Activated B cell treated with CpG ODN at 0.5 μM for 24 hours (primary cell): Measurements from ENCODE around the gene FAXDC2. TPM values are rescaled to one million over a fixed set of nuclear protein-coding genes. Genes with fewer than 3 reads are reported as not detected.

Experiments
- ATAC-seq: fragments of 200-7000 bp; cut with Tn5 transposase; one replicate; pipeline ENCODE4 v1.10.0; 2021; ENCODE audit warnings: low read depth, mild to moderate bottlenecking, moderate library complexity
- CTCF ChIA-PET: fragments of 350-600 bp; sonication (Branson Sonifier 250); formaldehyde crosslinking; loops from one replicate; lab custom pipeline; 2021; ENCODE audit warnings: antibody characterized with exemption; lab: Charles Lee
- POLR2A ChIA-PET: fragments of 350-600 bp; sonication (Branson Sonifier 250); formaldehyde crosslinking; loops from one replicate; lab custom pipeline; 2021; ENCODE audit warnings: antibody characterized with exemption; lab: Charles Lee
- DNase-seq: peaks from one replicate; pipeline ENCODE4 v3.0.0; 2022
- H3K27ac Mint-ChIP-seq: one replicate; pipeline ENCODE4 v1.8.0; 2020; ENCODE audit warnings: mixed read lengths
- H3K27me3 Mint-ChIP-seq: one replicate; pipeline ENCODE4 v1.8.0; 2021; ENCODE audit warnings: mixed read lengths
- H3K36me3 Mint-ChIP-seq: one replicate; pipeline ENCODE4 v1.8.0; 2021; ENCODE audit warnings: low read depth, mixed read lengths
- H3K4me1 Mint-ChIP-seq: one replicate; pipeline ENCODE4 v1.8.0; 2021; ENCODE audit warnings: mixed read lengths
- H3K4me3 Mint-ChIP-seq: one replicate; pipeline ENCODE4 v1.8.0; 2020; ENCODE audit warnings: mild to moderate bottlenecking, mixed read lengths
- H3K9me3 Mint-ChIP-seq: one replicate; pipeline ENCODE4 v1.8.0; 2020; ENCODE audit warnings: mixed read lengths
- intact Hi-C: fragments of 100-400 bp; cut with micrococcal nuclease; formaldehyde crosslinking; loops from one replicate; pipeline ENCODE4 v1.15.1; 2024
- total RNA-seq: library from RNA; stranded (reverse); gene quantifications from 2 replicates; pipeline ENCODE4 v1.2.3, GENCODE V29; 2022
- TF ChIP-seq, protein P1 (sequence below): fragments of 200-600 bp; IDR thresholded peaks from one replicate; pipeline ENCODE4 v1.8.0; 2022; ENCODE audit warnings: antibody characterized with exemption, mild to moderate bottlenecking

The FAXDC2 gene
- total RNA-seq, 1 donor from 2014 or later = not detected

DNA sequence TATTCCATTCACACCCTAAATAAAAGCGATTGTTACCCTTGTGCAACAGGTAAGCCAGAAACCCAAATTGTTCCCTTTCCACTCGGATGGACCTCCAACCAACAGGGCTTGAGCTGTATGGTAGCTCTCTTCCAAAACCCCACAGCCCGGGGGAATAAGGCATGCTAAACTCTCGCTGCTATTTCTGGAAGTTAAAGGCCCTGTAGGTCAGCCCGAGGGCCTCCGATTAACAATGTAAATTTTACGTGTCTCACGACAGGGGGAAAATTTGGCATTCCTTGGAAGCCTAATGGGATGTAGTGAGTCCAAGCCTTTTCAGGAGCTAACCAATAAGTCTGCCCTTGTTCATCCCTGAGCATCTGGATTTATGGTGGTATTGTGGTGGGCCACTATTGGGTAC, 34.0 kb upstream of the FAXDC2 start:
- peaks cover 31% of the 10 kb centered on the region for H3K9me3 Mint-ChIP-seq
- H3K4me3 Mint-ChIP-seq = no peak overlapping the region
- no peak for ATAC-seq
- TF ChIP-seq, protein P1, sequence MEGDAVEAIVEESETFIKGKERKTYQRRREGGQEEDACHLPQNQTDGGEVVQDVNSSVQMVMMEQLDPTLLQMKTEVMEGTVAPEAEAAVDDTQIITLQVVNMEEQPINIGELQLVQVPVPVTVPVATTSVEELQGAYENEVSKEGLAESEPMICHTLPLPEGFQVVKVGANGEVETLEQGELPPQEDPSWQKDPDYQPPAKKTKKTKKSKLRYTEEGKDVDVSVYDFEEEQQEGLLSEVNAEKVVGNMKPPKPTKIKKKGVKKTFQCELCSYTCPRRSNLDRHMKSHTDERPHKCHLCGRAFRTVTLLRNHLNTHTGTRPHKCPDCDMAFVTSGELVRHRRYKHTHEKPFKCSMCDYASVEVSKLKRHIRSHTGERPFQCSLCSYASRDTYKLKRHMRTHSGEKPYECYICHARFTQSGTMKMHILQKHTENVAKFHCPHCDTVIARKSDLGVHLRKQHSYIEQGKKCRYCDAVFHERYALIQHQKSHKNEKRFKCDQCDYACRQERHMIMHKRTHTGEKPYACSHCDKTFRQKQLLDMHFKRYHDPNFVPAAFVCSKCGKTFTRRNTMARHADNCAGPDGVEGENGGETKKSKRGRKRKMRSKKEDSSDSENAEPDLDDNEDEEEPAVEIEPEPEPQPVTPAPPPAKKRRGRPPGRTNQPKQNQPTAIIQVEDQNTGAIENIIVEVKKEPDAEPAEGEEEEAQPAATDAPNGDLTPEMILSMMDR = no peak
- H3K27me3 Mint-ChIP-seq = no peaks in the 10 kb centered on the region
- intact Hi-C loops = no loop called here
- ChIA-PET CTCF (no interaction called here), POLR2A (no interaction called here)
- no peak overlapping the region for H3K27ac Mint-ChIP-seq
- no peaks in the 10 kb centered on the region for H3K4me1 Mint-ChIP-seq
- DNase-seq = no peak
- peaks cover 82% of the 10 kb centered on the region for H3K36me3 Mint-ChIP-seq

DNA sequence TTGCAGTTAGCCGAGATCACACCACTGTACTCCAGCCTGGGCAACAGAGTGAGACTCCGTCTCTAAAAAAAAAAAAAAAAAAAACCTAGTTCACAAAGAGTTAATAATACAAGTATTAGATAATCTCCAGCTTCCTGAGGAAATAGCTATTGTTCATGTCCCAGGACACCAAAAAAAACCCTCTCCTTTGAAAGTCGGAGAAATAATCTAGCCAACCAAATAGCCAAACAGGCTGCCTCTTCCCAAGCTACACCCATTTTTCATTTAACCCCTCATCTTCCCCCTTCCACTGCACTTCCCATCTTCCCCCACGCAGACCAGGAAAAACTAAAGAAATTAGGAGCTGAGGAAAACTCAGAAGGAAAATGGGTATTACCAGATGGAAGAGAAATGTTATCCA, 31.6 kb upstream of the FAXDC2 start:
- H3K9me3 Mint-ChIP-seq = peaks cover 34% of the 10 kb centered on the region
- H3K36me3 Mint-ChIP-seq = peaks cover 75% of the 10 kb centered on the region
- no peak for DNase-seq
- TF ChIP-seq, protein P1 = no peak
- no peaks in the 10 kb centered on the region for H3K27me3 Mint-ChIP-seq
- H3K27ac Mint-ChIP-seq = no peak overlapping the region
- POLR2A ChIA-PET = interaction anchor here (0.7 kb wide), 2 partner anchors 27 to 405 kb away, joined by 5 to 7 read pairs; no protein-coding TSS in a partner anchor
- CTCF ChIA-PET = no interaction called here
- H3K4me1 Mint-ChIP-seq = no peaks in the 10 kb centered on the region
- no peak overlapping the region for H3K4me3 Mint-ChIP-seq
- intact Hi-C loops = no loop called here
- no peak for ATAC-seq

DNA sequence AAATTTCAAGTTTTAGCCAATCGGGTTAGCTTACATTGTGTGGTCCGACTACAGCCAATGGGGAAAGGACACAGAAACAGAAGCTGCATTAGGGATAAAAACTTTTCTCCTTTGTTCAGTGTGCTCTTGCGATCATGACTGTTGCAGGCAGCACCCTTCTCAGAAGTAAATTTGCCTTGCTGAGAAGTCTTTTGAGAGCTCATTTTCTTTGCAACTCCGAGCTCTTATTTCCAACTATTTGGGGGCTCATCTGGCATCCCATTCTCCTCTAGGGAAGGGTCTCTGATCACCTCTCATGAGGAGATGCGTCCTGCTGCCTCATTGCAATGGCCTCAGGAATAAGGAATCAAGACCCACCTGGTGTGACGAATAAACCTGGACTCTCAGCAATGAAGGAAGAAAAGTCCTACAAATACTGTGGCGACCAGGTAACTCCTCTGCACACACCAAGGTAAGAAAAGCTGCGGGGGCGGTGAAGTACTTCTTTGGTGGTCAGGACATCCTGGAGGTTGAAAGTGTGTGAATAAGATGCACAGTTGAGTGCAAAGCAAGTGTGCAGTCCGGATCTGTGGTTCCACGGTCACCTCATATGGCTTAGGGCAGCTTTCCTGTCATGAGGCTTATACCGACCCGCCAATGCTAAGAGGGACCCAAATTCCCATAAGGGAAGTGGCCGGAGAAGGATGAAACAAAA, 28.4 kb upstream of the FAXDC2 start:
- no peak for ATAC-seq
- ChIA-PET CTCF (no interaction called here), POLR2A (no interaction called here)
- H3K4me1 Mint-ChIP-seq = no peaks in the 10 kb centered on the region
- intact Hi-C loops = no loop called here
- H3K36me3 Mint-ChIP-seq = peaks cover 73% of the 10 kb centered on the region
- H3K4me3 Mint-ChIP-seq = no peak overlapping the region
- no peak for DNase-seq
- peaks cover 15% of the 10 kb centered on the region for H3K9me3 Mint-ChIP-seq
- TF ChIP-seq, protein P1 = no peak
- H3K27me3 Mint-ChIP-seq = no peaks in the 10 kb centered on the region
- no peak overlapping the region for H3K27ac Mint-ChIP-seq

DNA sequence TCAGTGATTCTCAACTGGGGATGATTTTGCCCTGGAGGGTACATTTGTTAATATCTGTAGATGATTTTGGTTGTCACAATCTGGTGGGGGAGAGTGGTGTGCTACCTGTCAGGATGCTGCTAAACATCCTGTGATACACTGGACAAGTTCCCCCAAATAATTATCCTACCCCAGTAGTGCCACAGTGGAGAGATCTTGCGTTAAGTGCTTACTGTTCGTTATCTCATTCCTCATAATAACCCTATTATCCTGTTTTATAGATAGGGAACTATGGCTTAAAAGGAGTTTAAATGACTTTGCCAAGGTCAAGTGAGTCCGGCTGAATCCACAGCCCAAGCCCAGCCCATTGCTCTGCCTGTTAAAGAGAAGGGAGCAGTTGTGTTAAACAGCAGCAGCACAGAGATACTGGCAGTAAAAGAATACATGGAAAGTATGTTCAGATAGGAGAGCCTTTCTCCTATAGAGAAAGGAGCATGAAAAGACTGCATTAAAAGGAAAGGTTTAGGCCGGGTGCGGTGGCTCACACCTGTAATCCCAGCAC, 23.5 kb upstream of the FAXDC2 start:
- H3K27me3 Mint-ChIP-seq = no peaks in the 10 kb centered on the region
- TF ChIP-seq, protein P1 = no peak
- H3K9me3 Mint-ChIP-seq = peaks cover 1% of the 10 kb centered on the region
- H3K4me1 Mint-ChIP-seq = no peaks in the 10 kb centered on the region
- CTCF ChIA-PET = no interaction called here
- no peak for DNase-seq
- no peak for ATAC-seq
- no peak overlapping the region for H3K27ac Mint-ChIP-seq
- peaks cover 68% of the 10 kb centered on the region for H3K36me3 Mint-ChIP-seq
- no peak overlapping the region for H3K4me3 Mint-ChIP-seq
- POLR2A ChIA-PET = no interaction called here
- intact Hi-C loops = no loop called here

DNA sequence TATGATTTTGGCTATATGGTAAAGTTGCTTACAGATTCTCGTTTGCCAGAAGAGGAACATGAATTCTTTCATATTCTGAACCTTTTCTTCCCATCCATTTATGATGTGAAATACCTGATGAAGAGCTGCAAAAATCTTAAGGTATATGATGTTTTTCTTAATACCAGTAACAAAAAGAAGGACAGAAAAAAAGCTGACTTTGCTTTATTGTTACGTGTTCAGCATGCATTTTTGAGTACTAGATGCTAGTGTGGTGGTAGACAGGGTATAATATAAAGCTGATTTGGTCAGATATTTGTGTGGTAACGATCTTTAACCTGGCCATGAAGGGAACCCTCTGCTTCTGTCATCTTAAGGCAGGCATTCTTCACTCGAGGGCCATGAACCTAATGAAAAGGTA, 21.3 kb upstream of the FAXDC2 start:
- no peaks in the 10 kb centered on the region for H3K9me3 Mint-ChIP-seq
- H3K4me3 Mint-ChIP-seq = no peak overlapping the region
- DNase-seq (no peak), ATAC-seq (no peak)
- no peaks in the 10 kb centered on the region for H3K4me1 Mint-ChIP-seq
- ChIA-PET POLR2A (no interaction called here), CTCF (no interaction called here)
- TF ChIP-seq, protein P1 = no peak
- intact Hi-C loops = no loop called here
- H3K27me3 Mint-ChIP-seq = no peaks in the 10 kb centered on the region
- H3K36me3 Mint-ChIP-seq = peaks cover 69% of the 10 kb centered on the region
- no peak overlapping the region for H3K27ac Mint-ChIP-seq
